Keratinocyte (primary cell): ENCODE data around the gene ADISSP.

Source experiments
- EZH2 ChIP-seq: IDR thresholded peaks from one replicate; pipeline ENCODE4 v1.6.1; 2012; ENCODE audit warnings: inconsistent platforms, mild to moderate bottlenecking, low read length, moderate library complexity
- TF ChIP-seq, protein P1 (sequence below), 3 experiments: IDR thresholded peaks in 1 of 3; conservative IDR thresholded peaks in 1 of 3; optimal IDR thresholded peaks in 1 of 3; 2 replicates in 2 of 3; 3 replicates in 1 of 3; pipeline versions ENCODE3 to v1.5.1; 2011; ENCODE audit warnings: low read length in 3 of 3, mild to moderate bottlenecking in 3 of 3, moderate library complexity in 2 of 3, control low read depth in 1 of 3, inconsistent platforms in 1 of 3; ENCODE audit not compliant: insufficient read depth in 2 of 3; ENCODE audit errors: extremely low read depth in 1 of 3

- TF ChIP-seq, protein P1, sequence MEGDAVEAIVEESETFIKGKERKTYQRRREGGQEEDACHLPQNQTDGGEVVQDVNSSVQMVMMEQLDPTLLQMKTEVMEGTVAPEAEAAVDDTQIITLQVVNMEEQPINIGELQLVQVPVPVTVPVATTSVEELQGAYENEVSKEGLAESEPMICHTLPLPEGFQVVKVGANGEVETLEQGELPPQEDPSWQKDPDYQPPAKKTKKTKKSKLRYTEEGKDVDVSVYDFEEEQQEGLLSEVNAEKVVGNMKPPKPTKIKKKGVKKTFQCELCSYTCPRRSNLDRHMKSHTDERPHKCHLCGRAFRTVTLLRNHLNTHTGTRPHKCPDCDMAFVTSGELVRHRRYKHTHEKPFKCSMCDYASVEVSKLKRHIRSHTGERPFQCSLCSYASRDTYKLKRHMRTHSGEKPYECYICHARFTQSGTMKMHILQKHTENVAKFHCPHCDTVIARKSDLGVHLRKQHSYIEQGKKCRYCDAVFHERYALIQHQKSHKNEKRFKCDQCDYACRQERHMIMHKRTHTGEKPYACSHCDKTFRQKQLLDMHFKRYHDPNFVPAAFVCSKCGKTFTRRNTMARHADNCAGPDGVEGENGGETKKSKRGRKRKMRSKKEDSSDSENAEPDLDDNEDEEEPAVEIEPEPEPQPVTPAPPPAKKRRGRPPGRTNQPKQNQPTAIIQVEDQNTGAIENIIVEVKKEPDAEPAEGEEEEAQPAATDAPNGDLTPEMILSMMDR (optimal IDR thresholded peaks at IDR 0.05 in 1 of 3, IDR thresholded peaks at IDR 0.05 in 1 of 3, conservative IDR thresholded peaks at IDR 0.05 in 1 of 3; ENCODE audit: extremely low read depth in 1 of 3, insufficient read depth in 2 of 3, low read length in 3 of 3): no peak
- no peak for TF ChIP-seq EZH2
These were observed 9.8 kb upstream of the ADISSP start for GRCh38 chr20:3777381-3777715.
